ENCODE results near the gene MAPKAP1.

MAPKAP1 gene

DNA sequence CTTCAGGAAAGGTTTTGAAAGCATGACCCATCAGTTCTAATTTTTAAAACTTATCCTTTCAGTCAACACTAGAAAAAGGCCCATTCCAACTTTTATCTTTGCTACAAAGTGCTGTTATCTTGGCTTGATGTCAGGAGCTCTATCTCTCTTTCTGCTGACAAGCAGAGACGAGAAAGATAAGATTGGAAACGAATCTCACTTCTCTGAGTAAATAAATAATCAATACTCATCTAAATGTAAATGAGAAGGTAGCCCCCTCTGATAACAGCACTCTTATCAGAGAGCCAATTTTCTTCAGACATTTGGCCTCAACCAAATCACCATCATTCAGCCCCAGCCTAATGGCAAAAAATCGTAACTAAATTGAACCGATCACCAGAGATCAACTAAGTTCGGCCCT, 191.7 kb downstream of the MAPKAP1 start:
- Histone ChIP-seq H3K4me3 (ENCODE audit: low read depth, low read length) (no peak overlapping the region), H2AFZ (ENCODE audit: low read length, unreplicated experiment) (no peak overlapping the region), H3K4me1 (ENCODE audit: control insufficient read depth, insufficient read depth, low read length, unreplicated experiment) (peaks cover 14% of the 10 kb centered on the region), H3K79me2 (ENCODE audit: control insufficient read depth, insufficient read depth, low read length, unreplicated experiment) (peaks cover 18% of the 10 kb centered on the region), H3K27me3 (ENCODE audit: insufficient read depth, low read length) (no peaks in the 10 kb centered on the region), H3K27ac (ENCODE audit: low read depth, low read length) (no peak overlapping the region), H3K36me3 (ENCODE audit: insufficient read depth, low read length) (peaks cover under 1% of the 10 kb centered on the region; the same call in 1 of the 2 replicates)

GRCh38 chr9:125514468-125514867, 192.5 kb downstream of the MAPKAP1 start:
- H3K27me3 ChIP-seq (ENCODE audit: insufficient read depth, low read length), result no peaks in the 10 kb centered on the region
- no peak overlapping the region for H3K27ac ChIP-seq (ENCODE audit: low read depth, low read length)
- peaks cover 16% of the 10 kb centered on the region for H3K4me1 ChIP-seq (ENCODE audit: control insufficient read depth, insufficient read depth, low read length, unreplicated experiment)
- H2AFZ ChIP-seq (ENCODE audit: low read length, unreplicated experiment), result no peak overlapping the region
- H3K4me3 ChIP-seq (ENCODE audit: low read depth, low read length), result peak overlapping the region; percentile 60; the same call in 1 of the 2 replicates
- no peaks in the 10 kb centered on the region for H3K36me3 ChIP-seq (ENCODE audit: insufficient read depth, low read length)
- peaks cover 14% of the 10 kb centered on the region for H3K79me2 ChIP-seq (ENCODE audit: control insufficient read depth, insufficient read depth, low read length, unreplicated experiment)

DNA sequence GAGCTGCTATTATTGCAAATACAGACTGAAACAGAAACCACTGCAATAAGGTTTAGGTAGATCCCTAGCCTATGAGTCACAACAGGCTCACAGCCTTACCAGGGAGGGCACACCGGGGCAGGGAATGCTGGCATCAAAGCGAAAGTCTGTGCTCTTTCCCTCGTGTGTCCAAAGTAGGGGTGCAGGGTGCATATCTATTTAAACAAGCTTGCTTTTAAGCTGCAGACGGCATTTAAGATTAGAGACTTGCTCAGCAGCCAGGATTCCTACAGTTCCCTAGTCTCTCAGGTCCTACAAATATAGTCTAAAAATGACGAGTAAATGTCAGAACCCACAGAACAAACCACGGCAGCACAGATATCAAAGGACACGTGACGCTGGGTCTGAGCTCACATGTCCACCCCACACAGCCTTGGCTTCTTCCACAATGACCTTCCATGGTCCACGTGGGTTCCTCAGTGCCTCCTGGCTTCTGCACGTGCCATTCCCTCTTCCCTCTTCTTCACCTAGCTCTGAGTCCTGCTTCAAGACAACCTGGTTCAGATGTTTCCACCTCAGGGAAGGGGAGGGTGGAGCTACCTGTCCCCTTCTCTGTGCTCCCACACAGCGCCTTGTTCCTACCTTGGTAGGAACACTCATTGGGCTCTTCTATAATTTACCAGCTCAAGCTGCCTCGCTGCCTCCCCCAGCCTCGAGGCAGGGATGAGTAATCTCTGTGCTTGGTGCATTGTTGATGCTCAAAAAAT, 193.2 kb downstream of the MAPKAP1 start:
- Histone ChIP-seq H3K36me3 (ENCODE audit: insufficient read depth, low read length) (no peaks in the 10 kb centered on the region), H3K4me3 (ENCODE audit: low read depth, low read length) (peak overlapping the region; percentile 60), H3K27me3 (ENCODE audit: insufficient read depth, low read length) (no peaks in the 10 kb centered on the region), H3K4me1 (ENCODE audit: control insufficient read depth, insufficient read depth, low read length, unreplicated experiment) (peaks cover 18% of the 10 kb centered on the region), H3K27ac (ENCODE audit: low read depth, low read length) (peak overlapping the region; percentile 38), H3K79me2 (ENCODE audit: control insufficient read depth, insufficient read depth, low read length, unreplicated experiment) (peaks cover 14% of the 10 kb centered on the region), H2AFZ (ENCODE audit: low read length, unreplicated experiment) (no peak overlapping the region)

GRCh38 chr9:125513303-125513667, 193.7 kb downstream of the MAPKAP1 start:
- H3K4me1 ChIP-seq (ENCODE audit: control insufficient read depth, insufficient read depth, low read length, unreplicated experiment), result peaks cover 18% of the 10 kb centered on the region
- no peaks in the 10 kb centered on the region for H3K27me3 ChIP-seq (ENCODE audit: insufficient read depth, low read length)
- H3K27ac ChIP-seq (ENCODE audit: low read depth, low read length), result peak overlapping the region; percentile 38
- peak overlapping the region; percentile 60 for H3K4me3 ChIP-seq (ENCODE audit: low read depth, low read length)
- no peaks in the 10 kb centered on the region for H3K36me3 ChIP-seq (ENCODE audit: insufficient read depth, low read length)
- no peak overlapping the region for H2AFZ ChIP-seq (ENCODE audit: low read length, unreplicated experiment)
- H3K79me2 ChIP-seq (ENCODE audit: control insufficient read depth, insufficient read depth, low read length, unreplicated experiment), result peaks cover 14% of the 10 kb centered on the region

DNA sequence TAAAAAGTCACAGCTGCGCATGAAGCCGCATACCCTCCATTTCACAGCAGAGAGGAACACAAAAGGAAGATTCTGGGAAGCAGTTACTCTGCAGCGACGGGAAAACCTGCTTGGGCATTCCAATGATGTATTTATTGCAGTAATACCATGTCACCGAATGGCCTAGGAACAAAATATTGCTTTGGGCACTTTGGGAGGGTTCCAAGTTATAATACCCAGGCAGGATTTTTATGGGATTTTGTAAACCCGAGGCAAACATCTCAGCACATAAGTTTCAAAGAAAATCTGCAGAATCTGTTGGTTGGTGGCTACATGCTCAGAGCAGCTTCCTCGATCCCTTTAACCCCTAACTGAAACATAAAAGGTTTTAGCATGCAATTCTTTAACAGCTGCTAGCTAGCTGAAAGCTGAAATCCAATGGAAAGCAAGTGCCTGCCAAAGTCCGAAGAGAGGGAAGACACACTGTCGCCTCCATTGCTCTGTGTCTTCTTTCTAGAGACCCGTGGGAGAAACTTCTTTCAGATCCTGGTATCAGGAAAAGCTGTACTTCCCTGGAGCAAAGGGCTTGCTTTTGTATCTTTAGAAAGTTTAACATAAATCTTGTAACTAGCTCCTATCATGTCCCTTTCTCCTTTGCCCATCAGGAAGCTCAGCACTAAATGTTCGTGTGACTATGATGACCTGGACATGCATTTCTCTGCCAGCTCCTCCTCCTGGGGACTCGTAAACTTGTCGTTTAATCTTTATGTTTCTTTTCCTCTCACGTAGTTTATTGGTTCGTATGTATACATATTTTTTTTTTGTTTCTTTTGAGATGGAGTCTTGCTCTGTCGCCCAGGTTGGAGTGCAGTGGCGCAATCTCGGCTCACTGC, 195.0 kb downstream of the MAPKAP1 start:
- Histone ChIP-seq H3K79me2 (ENCODE audit: control insufficient read depth, insufficient read depth, low read length, unreplicated experiment) (peaks cover 14% of the 10 kb centered on the region), H3K4me3 (ENCODE audit: low read depth, low read length) (no peak overlapping the region), H3K27me3 (ENCODE audit: insufficient read depth, low read length) (no peaks in the 10 kb centered on the region), H3K36me3 (ENCODE audit: insufficient read depth, low read length) (no peaks in the 10 kb centered on the region), H3K4me1 (ENCODE audit: control insufficient read depth, insufficient read depth, low read length, unreplicated experiment) (peaks cover 18% of the 10 kb centered on the region), H2AFZ (ENCODE audit: low read length, unreplicated experiment) (no peak overlapping the region), H3K27ac (ENCODE audit: low read depth, low read length) (no peak overlapping the region)

DNA sequence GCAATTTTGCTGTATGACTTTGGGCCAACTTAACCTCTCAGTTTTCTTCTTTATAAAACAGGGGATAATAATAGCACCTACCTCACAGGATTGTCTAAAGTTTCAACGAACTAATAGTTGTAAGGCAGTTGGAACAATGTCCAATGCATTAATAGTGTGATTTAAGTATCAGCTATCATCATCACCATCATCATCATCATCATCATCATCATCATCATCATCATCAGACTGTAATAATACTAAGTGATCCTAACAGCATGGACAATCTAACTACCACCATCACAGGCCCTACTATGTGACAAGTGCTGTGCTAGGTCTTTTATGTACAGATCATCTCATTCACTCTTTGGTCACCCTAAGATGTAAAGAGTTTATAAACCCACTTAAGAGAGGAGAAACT, 196.0 kb downstream of the MAPKAP1 start:
- Histone ChIP-seq H3K27me3 (ENCODE audit: insufficient read depth, low read length) (no peaks in the 10 kb centered on the region), H3K36me3 (ENCODE audit: insufficient read depth, low read length) (peaks cover under 1% of the 10 kb centered on the region; the same call in 1 of the 2 replicates), H3K4me1 (ENCODE audit: control insufficient read depth, insufficient read depth, low read length, unreplicated experiment) (peaks cover 18% of the 10 kb centered on the region), H3K4me3 (ENCODE audit: low read depth, low read length) (no peak overlapping the region), H3K27ac (ENCODE audit: low read depth, low read length) (no peak overlapping the region), H2AFZ (ENCODE audit: low read length, unreplicated experiment) (no peak overlapping the region), H3K79me2 (ENCODE audit: control insufficient read depth, insufficient read depth, low read length, unreplicated experiment) (peaks cover 14% of the 10 kb centered on the region)

DNA sequence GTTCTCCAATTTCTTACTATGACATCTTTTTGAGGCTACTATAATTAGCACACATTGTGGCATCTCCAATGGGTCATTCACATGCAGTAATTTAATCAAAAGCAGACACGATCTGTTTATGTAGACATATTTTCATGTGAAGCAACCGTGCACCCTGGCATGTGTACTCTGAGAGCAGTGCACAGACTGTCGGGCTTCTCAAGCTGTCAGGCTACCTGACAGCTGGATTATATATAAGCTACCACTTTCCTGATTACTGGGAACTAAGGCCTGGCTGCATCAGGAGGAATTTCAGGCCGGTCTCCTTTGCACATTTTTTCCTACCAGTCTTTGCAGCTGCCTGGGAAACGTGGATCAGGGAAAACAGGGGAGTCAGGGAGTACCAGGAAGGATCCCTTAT, 197.5 kb downstream of the MAPKAP1 start:
- H3K36me3 ChIP-seq (ENCODE audit: insufficient read depth, low read length), result peaks cover 15% of the 10 kb centered on the region; the same call in 1 of the 2 replicates
- no peak overlapping the region for H3K4me3 ChIP-seq (ENCODE audit: low read depth, low read length)
- H3K79me2 ChIP-seq (ENCODE audit: control insufficient read depth, insufficient read depth, low read length, unreplicated experiment), result peaks cover 13% of the 10 kb centered on the region
- H3K4me1 ChIP-seq (ENCODE audit: control insufficient read depth, insufficient read depth, low read length, unreplicated experiment), result peaks cover 16% of the 10 kb centered on the region
- no peaks in the 10 kb centered on the region for H3K27me3 ChIP-seq (ENCODE audit: insufficient read depth, low read length)
- H3K27ac ChIP-seq (ENCODE audit: low read depth, low read length), result no peak overlapping the region
- no peak overlapping the region for H2AFZ ChIP-seq (ENCODE audit: low read length, unreplicated experiment)

GRCh38 chr9:125508249-125508648, 198.8 kb downstream of the MAPKAP1 start:
- H3K4me1 ChIP-seq (ENCODE audit: control insufficient read depth, insufficient read depth, low read length, unreplicated experiment), result peaks cover 6% of the 10 kb centered on the region
- no peak overlapping the region for H2AFZ ChIP-seq (ENCODE audit: low read length, unreplicated experiment)
- H3K27me3 ChIP-seq (ENCODE audit: insufficient read depth, low read length), result no peaks in the 10 kb centered on the region
- H3K79me2 ChIP-seq (ENCODE audit: control insufficient read depth, insufficient read depth, low read length, unreplicated experiment), result peaks cover 8% of the 10 kb centered on the region
- H3K4me3 ChIP-seq (ENCODE audit: low read depth, low read length), result no peak overlapping the region
- H3K27ac ChIP-seq (ENCODE audit: low read depth, low read length), result no peak overlapping the region
- peaks cover 15% of the 10 kb centered on the region; the same call in 1 of the 2 replicates for H3K36me3 ChIP-seq (ENCODE audit: insufficient read depth, low read length)

DNA sequence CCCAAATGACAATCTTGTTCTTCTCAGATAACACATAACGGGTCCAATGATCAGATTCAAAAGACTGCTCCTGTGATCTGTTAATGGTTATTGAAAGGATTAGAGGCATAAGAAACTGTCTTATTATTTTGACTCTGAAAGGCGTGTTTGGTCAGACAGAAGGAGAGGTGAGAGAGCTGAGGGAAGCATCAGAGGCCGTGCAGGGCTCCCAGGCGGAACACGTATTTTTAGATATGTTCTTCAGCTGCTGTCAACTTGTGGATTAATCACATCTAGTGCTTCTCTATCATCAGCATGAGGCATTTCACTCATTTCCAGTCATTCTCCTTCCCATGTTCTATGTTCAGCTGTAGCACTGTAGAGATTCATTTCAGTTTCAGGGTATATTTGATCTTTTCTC, 199.8 kb downstream of the MAPKAP1 start:
- peaks cover 7% of the 10 kb centered on the region for H3K79me2 ChIP-seq (ENCODE audit: control insufficient read depth, insufficient read depth, low read length, unreplicated experiment)
- no peak overlapping the region for H3K27ac ChIP-seq (ENCODE audit: low read depth, low read length)
- peaks cover 18% of the 10 kb centered on the region for H3K36me3 ChIP-seq (ENCODE audit: insufficient read depth, low read length)
- no peaks in the 10 kb centered on the region for H3K27me3 ChIP-seq (ENCODE audit: insufficient read depth, low read length)
- no peak overlapping the region for H3K4me3 ChIP-seq (ENCODE audit: low read depth, low read length)
- H3K4me1 ChIP-seq (ENCODE audit: control insufficient read depth, insufficient read depth, low read length, unreplicated experiment), result peaks cover 4% of the 10 kb centered on the region
- H2AFZ ChIP-seq (ENCODE audit: low read length, unreplicated experiment), result no peak overlapping the region

DNA sequence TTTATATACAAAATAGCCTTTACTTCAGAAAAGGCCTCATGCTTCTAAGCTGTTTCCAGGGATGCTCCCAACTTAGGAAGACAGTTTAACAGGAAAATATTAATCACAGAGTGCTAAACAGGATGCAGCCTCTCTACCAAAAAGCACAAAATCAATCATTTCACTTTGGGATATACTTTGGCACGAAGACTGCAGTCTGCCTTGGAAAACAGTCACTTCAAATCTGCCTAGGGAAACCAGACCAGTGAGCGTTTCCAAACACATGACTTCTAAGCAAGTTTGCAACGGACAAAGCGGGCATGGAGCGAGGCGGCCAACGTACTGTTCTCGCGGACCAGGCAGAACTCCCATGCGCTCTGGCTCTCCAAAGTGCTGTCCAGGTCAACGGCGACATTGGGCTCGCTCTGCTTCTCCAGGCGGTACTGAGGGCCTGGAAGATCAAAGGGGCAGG, 201.0 kb downstream of the MAPKAP1 start:
- Histone ChIP-seq H3K4me3 (ENCODE audit: low read depth, low read length) (no peak overlapping the region), H3K4me1 (ENCODE audit: control insufficient read depth, insufficient read depth, low read length, unreplicated experiment) (peaks cover 4% of the 10 kb centered on the region), H3K27me3 (ENCODE audit: insufficient read depth, low read length) (no peaks in the 10 kb centered on the region), H3K79me2 (ENCODE audit: control insufficient read depth, insufficient read depth, low read length, unreplicated experiment) (no peaks in the 10 kb centered on the region), H2AFZ (ENCODE audit: low read length, unreplicated experiment) (no peak overlapping the region), H3K36me3 (ENCODE audit: insufficient read depth, low read length) (peaks cover 18% of the 10 kb centered on the region), H3K27ac (ENCODE audit: low read depth, low read length) (no peak overlapping the region)

Data from ACC112 (cell line).